ENCODE data around the gene PATL2. TPM values are rescaled to one million over a fixed set of nuclear protein-coding genes. Genes with fewer than 3 reads are reported as not detected.
"Not testable (repeated sequence)": the region's sequence is repeated elsewhere in the genome, so short reads cannot be mapped to it uniquely, and the experiment has no call there.

Gene PATL2
- total RNA-seq, 1 donor from 2014 or later, result not detected

GRCh38 chr15:44641651-44642050 is 69.5 kb downstream of the PATL2 start:
- Mint-ChIP-seq H3K4me1 (no peaks in the 10 kb centered on the region), H3K36me3 (peaks cover 43% of the 10 kb centered on the region), H3K9me3 (peaks cover 3% of the 10 kb centered on the region), H3K27me3 (ENCODE audit: insufficient read depth, low read depth) (no peaks in the 10 kb centered on the region), H3K4me3 (no peak overlapping the region), H3K27ac (no peak overlapping the region)
- no peak overlapping the region for H3K4me2 ChIP-seq
- no peaks in the 10 kb centered on the region for H3K27me3 ChIP-seq
- no peak overlapping the region for H3K9ac ChIP-seq
- peaks cover 9% of the 10 kb centered on the region for H3K9me3 ChIP-seq (ENCODE audit: low read depth)
- H3K79me2 ChIP-seq (ENCODE audit: low read depth), result peaks cover 30% of the 10 kb centered on the region
- TF ChIP-seq, protein P1, sequence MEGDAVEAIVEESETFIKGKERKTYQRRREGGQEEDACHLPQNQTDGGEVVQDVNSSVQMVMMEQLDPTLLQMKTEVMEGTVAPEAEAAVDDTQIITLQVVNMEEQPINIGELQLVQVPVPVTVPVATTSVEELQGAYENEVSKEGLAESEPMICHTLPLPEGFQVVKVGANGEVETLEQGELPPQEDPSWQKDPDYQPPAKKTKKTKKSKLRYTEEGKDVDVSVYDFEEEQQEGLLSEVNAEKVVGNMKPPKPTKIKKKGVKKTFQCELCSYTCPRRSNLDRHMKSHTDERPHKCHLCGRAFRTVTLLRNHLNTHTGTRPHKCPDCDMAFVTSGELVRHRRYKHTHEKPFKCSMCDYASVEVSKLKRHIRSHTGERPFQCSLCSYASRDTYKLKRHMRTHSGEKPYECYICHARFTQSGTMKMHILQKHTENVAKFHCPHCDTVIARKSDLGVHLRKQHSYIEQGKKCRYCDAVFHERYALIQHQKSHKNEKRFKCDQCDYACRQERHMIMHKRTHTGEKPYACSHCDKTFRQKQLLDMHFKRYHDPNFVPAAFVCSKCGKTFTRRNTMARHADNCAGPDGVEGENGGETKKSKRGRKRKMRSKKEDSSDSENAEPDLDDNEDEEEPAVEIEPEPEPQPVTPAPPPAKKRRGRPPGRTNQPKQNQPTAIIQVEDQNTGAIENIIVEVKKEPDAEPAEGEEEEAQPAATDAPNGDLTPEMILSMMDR (IDR thresholded peaks at IDR 0.05), result no peak
- TF ChIP-seq EZH2phosphoT487 (IDR thresholded peaks at IDR 0.05), result no peak
- TF ChIP-seq EZH2 (IDR thresholded peaks at IDR 0.05), result no peak
- DNase-seq (ENCODE audit: low spot score), result no peak
- H3K27ac ChIP-seq, result no peak overlapping the region
- no peaks in the 10 kb centered on the region for H3F3A ChIP-seq (ENCODE audit: low read depth)
- H3K4me1 ChIP-seq, result no peaks in the 10 kb centered on the region
- H4K20me1 ChIP-seq (ENCODE audit: low read depth), result no peaks in the 10 kb centered on the region
- no peak overlapping the region for H2AFZ ChIP-seq (replicated peaks)
- no peak overlapping the region for H3K4me3 ChIP-seq
- H3K36me3 ChIP-seq, result peaks cover 28% of the 10 kb centered on the region

- Histone ChIP-seq H2AFZ (replicated peaks) (no peak overlapping the region), H3K4me1 (no peaks in the 10 kb centered on the region), H4K20me1 (ENCODE audit: low read depth) (no peaks in the 10 kb centered on the region), H3K4me3 (no peak overlapping the region), H3K9me3 (ENCODE audit: low read depth) (no peaks in the 10 kb centered on the region), H3K9ac (no peak overlapping the region), H3K27ac (no peak overlapping the region), H3K79me2 (ENCODE audit: low read depth) (peaks cover 5% of the 10 kb centered on the region), H3F3A (ENCODE audit: low read depth) (no peaks in the 10 kb centered on the region), H3K27me3 (no peaks in the 10 kb centered on the region), H3K4me2 (no peak overlapping the region), H3K36me3 (peaks cover 11% of the 10 kb centered on the region)
- TF ChIP-seq EZH2 (IDR thresholded peaks at IDR 0.05) (no peak), EZH2phosphoT487 (IDR thresholded peaks at IDR 0.05) (no peak)
- TF ChIP-seq, protein P1 (IDR thresholded peaks at IDR 0.05), result no peak
- Mint-ChIP-seq H3K4me1 (no peaks in the 10 kb centered on the region), H3K36me3 (peaks cover 31% of the 10 kb centered on the region), H3K27me3 (ENCODE audit: insufficient read depth, low read depth) (no peaks in the 10 kb centered on the region), H3K4me3 (no peak overlapping the region), H3K27ac (no peak overlapping the region), H3K9me3 (no peaks in the 10 kb centered on the region)
- DNase-seq (ENCODE audit: low spot score), result no peak
These were observed 74.1 kb downstream of the PATL2 start for GRCh38 chr15:44636976-44637375.

DNA sequence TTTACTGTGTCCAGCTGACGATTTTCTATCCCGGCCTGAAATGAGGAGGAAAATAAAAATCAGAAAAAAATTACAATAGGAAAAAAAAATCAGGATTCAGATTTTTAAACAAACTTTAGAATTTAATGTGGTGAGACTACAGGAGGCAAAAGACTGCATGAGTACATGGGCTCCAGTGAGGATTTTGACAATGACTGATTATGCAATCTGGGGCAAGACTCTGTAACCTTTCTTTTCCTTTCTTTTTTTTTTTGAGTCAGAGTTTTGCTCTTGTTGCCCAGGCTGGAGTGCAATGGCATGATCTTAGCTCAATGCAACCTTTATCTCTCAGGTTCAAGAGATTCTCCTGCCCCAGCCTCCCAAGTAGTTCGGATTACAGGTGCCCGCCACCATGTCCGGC is 77.5 kb downstream of the PATL2 start:
- Histone ChIP-seq H3K27me3 (no peaks in the 10 kb centered on the region), H3F3A (ENCODE audit: low read depth) (no peaks in the 10 kb centered on the region), H3K4me1 (no peaks in the 10 kb centered on the region), H3K27ac (no peak overlapping the region), H3K36me3 (peaks cover 12% of the 10 kb centered on the region), H3K4me3 (no peak overlapping the region), H3K9me3 (ENCODE audit: low read depth) (no peaks in the 10 kb centered on the region), H3K9ac (no peak overlapping the region), H4K20me1 (ENCODE audit: low read depth) (no peaks in the 10 kb centered on the region), H2AFZ (replicated peaks) (no peak overlapping the region), H3K79me2 (ENCODE audit: low read depth) (peaks cover 3% of the 10 kb centered on the region), H3K4me2 (no peak overlapping the region)
- Mint-ChIP-seq H3K27ac (no peak overlapping the region), H3K27me3 (ENCODE audit: insufficient read depth, low read depth) (no peaks in the 10 kb centered on the region), H3K4me3 (no peak overlapping the region), H3K4me1 (no peaks in the 10 kb centered on the region), H3K9me3 (no peaks in the 10 kb centered on the region), H3K36me3 (peaks cover 28% of the 10 kb centered on the region)
- no peak for DNase-seq (ENCODE audit: low spot score)
- TF ChIP-seq EZH2phosphoT487 (IDR thresholded peaks at IDR 0.05) (no peak), EZH2 (IDR thresholded peaks at IDR 0.05) (no peak)
- TF ChIP-seq, protein P1 (IDR thresholded peaks at IDR 0.05), result no peak

DNA sequence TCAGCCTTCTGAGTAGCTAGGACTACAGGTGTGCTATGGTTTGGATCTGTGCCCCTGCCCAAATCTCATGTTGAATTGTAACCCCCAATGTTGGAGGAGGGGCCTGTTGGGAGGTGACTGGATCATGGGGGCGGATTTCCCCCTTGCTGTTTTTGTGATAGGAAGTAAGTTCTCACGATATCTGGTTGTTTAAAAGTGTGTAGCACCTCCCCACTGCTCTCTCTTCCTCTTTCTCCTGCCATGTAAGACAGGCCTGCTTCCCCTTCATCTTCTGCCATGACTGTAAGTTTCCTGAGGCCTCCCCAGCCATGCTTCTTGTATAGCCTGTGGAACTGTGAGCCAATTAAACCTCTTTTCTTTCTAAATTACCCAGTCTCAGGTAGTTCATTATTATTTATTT is 85.8 kb downstream of the PATL2 start:
- H2AFZ ChIP-seq (replicated peaks); H3K9me3 Mint-ChIP-seq; H3K4me2 ChIP-seq; H3K27ac ChIP-seq; H3K9me3 ChIP-seq (ENCODE audit: low read depth); H3K27me3 Mint-ChIP-seq (ENCODE audit: insufficient read depth, low read depth); H3K4me1 Mint-ChIP-seq; H3K79me2 ChIP-seq (ENCODE audit: low read depth); H4K20me1 ChIP-seq (ENCODE audit: low read depth); DNase-seq (ENCODE audit: low spot score); H3K27ac Mint-ChIP-seq; H3K4me3 ChIP-seq; H3K4me3 Mint-ChIP-seq; H3K9ac ChIP-seq; H3K27me3 ChIP-seq; H3F3A ChIP-seq (ENCODE audit: low read depth); H3K4me1 ChIP-seq: not testable (repeated sequence)
- H3K36me3 ChIP-seq, result peaks cover 26% of the 10 kb centered on the region
- peaks cover 21% of the 10 kb centered on the region for H3K36me3 Mint-ChIP-seq
